NT2/D1 (cell line): ENCODE measurements around the gene RAPH1.

Experiments
- YY1 ChIP-seq: IDR thresholded peaks from 2 replicates; pipeline ENCODE4 v1.6.1; 2011; ENCODE audit not compliant: insufficient read length, insufficient read depth
- ZNF274 ChIP-seq: IDR thresholded peaks from 2 replicates; pipeline ENCODE4 v1.6.1; 2011; ENCODE audit warnings: mild to moderate bottlenecking, low read depth, low read length

DNA sequence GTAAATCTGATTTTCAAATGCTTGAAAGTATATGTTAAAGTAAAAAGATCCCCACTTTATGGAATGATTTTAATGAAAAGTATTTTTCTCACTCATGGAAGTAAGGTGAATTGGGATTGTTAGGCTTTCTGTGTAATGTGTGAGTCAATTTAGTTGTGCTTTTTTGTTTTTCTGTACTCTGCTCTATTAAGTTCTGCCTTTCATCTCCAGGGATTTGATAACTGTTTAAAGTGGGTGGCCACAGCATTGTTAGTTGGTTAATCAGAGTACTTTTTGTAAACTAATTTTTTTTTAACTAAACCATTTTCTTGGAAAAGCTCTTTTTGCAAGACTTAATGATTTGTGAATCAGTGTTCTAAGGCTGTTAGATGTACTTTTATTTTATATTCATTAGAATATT lies 130.1 kb downstream of the RAPH1 start:
- TF ChIP-seq YY1 = no peak
- TF ChIP-seq ZNF274 = no peak
